ENCODE data around the gene FAM9A. TPM values are rescaled to one million over a fixed set of nuclear protein-coding genes. Genes with fewer than 3 reads are reported as not detected.
A peak's percentile ranks its signal among the peaks of the same experiment; 100 is the strongest.

The FAM9A gene
- total RNA-seq, 2 donors from 2014 or later: not detected

- Histone ChIP-seq H3K27me3 (no peaks in the 10 kb centered on the region), H3K9me3 (no peaks in the 10 kb centered on the region)
- DNase-seq (ENCODE audit: low spot score): no peak
Measured at GRCh38 chrX:8755116-8755515, 46.1 kb downstream of the FAM9A start.

GRCh38 chrX:8749697-8750096 lies 51.5 kb downstream of the FAM9A start:
- DNase-seq (ENCODE audit: low spot score): no peak
- no peaks in the 10 kb centered on the region for H3K36me3 ChIP-seq
- TF ChIP-seq, protein P1, sequence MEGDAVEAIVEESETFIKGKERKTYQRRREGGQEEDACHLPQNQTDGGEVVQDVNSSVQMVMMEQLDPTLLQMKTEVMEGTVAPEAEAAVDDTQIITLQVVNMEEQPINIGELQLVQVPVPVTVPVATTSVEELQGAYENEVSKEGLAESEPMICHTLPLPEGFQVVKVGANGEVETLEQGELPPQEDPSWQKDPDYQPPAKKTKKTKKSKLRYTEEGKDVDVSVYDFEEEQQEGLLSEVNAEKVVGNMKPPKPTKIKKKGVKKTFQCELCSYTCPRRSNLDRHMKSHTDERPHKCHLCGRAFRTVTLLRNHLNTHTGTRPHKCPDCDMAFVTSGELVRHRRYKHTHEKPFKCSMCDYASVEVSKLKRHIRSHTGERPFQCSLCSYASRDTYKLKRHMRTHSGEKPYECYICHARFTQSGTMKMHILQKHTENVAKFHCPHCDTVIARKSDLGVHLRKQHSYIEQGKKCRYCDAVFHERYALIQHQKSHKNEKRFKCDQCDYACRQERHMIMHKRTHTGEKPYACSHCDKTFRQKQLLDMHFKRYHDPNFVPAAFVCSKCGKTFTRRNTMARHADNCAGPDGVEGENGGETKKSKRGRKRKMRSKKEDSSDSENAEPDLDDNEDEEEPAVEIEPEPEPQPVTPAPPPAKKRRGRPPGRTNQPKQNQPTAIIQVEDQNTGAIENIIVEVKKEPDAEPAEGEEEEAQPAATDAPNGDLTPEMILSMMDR (IDR thresholded peaks at IDR 0.05): no peak

More at GRCh38 chrX:8755116-8755515, 46.1 kb downstream of the FAM9A start:
- H3K36me3 ChIP-seq: no peaks in the 10 kb centered on the region
- H3K4me3 ChIP-seq: no peak overlapping the region
- TF ChIP-seq, protein P1 (IDR thresholded peaks at IDR 0.05): no peak
- no peak overlapping the region for H3K27ac ChIP-seq
- H3K4me1 ChIP-seq: no peaks in the 10 kb centered on the region

GRCh38 chrX:8748855-8749254 lies 52.3 kb downstream of the FAM9A start:
- H3K9me3 ChIP-seq: no peaks in the 10 kb centered on the region
- TF ChIP-seq, protein P1 (IDR thresholded peaks at IDR 0.05): peak in 1 of 2 donors; percentile 64
- H3K4me3 ChIP-seq: no peak overlapping the region
- H3K4me1 ChIP-seq: no peaks in the 10 kb centered on the region
- no peaks in the 10 kb centered on the region for H3K36me3 ChIP-seq
- H3K27ac ChIP-seq: no peak overlapping the region
- H3K27me3 ChIP-seq: no peaks in the 10 kb centered on the region
- no peak for DNase-seq (ENCODE audit: low spot score)

More at GRCh38 chrX:8749697-8750096, 51.5 kb downstream of the FAM9A start:
- Histone ChIP-seq H3K27ac (no peak overlapping the region), H3K4me3 (no peak overlapping the region), H3K4me1 (no peaks in the 10 kb centered on the region), H3K27me3 (no peaks in the 10 kb centered on the region), H3K9me3 (no peaks in the 10 kb centered on the region)

DNA sequence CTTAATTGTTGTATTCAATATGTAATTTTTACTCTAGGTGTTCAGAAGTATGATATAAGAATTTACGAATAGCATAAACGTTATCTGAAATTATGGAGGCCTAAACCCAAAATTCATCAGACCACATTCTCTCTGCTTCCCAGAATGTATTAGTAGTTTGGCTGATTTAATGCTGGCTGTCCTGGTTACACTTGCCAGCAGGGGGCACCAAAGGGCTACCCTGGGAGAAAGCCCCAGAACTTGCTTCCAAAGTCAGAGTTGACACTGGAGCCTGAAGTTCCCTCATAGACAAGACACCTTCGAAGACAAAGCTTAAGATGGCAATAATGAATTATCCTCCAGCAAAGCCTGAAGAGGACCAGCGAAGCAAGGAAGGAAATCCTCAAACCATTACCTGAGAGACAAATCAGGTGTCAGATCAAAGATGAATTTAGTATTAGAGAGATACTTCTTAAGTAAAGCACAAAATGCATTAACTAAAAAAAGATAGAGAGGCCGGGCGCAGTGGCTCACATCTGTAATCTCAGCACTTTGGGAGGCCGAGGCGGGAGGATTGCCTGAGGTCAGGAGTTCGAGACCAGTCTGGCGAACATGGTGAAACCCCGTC lies 58.0 kb downstream of the FAM9A start:
- no peak overlapping the region for H3K27ac ChIP-seq
- TF ChIP-seq, protein P1 (IDR thresholded peaks at IDR 0.05): peak; percentile 21 to 72
- H3K4me1 ChIP-seq: no peaks in the 10 kb centered on the region
- H3K9me3 ChIP-seq: no peaks in the 10 kb centered on the region
- H3K4me3 ChIP-seq: no peak overlapping the region
- DNase-seq (ENCODE audit: low spot score): no peak
- H3K36me3 ChIP-seq: no peaks in the 10 kb centered on the region
- no peaks in the 10 kb centered on the region for H3K27me3 ChIP-seq

- DNase-seq (ENCODE audit: low spot score): no peak
- no peak overlapping the region for H3K27ac ChIP-seq
- no peaks in the 10 kb centered on the region for H3K9me3 ChIP-seq
- no peaks in the 10 kb centered on the region for H3K4me1 ChIP-seq
- no peaks in the 10 kb centered on the region for H3K27me3 ChIP-seq
- no peaks in the 10 kb centered on the region for H3K36me3 ChIP-seq
- H3K4me3 ChIP-seq: no peak overlapping the region
- TF ChIP-seq, protein P1 (IDR thresholded peaks at IDR 0.05): no peak
Measured at GRCh38 chrX:8741981-8742380, 59.2 kb downstream of the FAM9A start.

Other genes starting within 250 kb of the FAM9A start
- gene ANOS1, start 69.2 kb downstream of the FAM9A start, total RNA-seq: 1 to 10 TPM; 3.6 to 6.0 TPM
- not detected for gene FAM9B, start 232.7 kb upstream of the FAM9A start, total RNA-seq